ENCODE measurements around the gene SLC44A1.
"Not testable (repeated sequence)": the region's sequence is repeated elsewhere in the genome, so short reads cannot be mapped to it uniquely, and the experiment has no call there.

- TF ChIP-seq POLR2A, CTCF (IDR thresholded peaks at IDR 0.05): not testable (repeated sequence)
Measured at GRCh38 chr9:105268254-105268653, 23.8 kb downstream of the SLC44A1 start.

Data from adrenal gland (tissue), 5 donors.